Activated gamma-delta T cell treated with Interleukin-2 at 50 U/mL for 16 hours (primary cell): ENCODE measurements around the gene FPGS.

Experiments used
- DNase-seq: peaks from one replicate; pipeline ENCODE4 v3.0.0-alpha.2; 2020

The FPGS gene

GRCh38 chr9:127863191-127863621 lies 60.5 kb downstream of the FPGS start:
- no peak for DNase-seq
